GM12865 (cell line): ENCODE data around the gene LUC7L.
"Not testable (repeated sequence)": the region's sequence is repeated elsewhere in the genome, so short reads cannot be mapped to it uniquely, and the experiment has no call there.

Experiments
- DNase-seq: peaks from one replicate; pipeline ENCODE4 v3.0.0; 2010; ENCODE audit warnings: low read depth
- H3K4me3 ChIP-seq: 2 replicates; pipeline ENCODE4 v1.5.1; 2011; ENCODE audit warnings: mild to moderate bottlenecking, low read depth, low read length, control low read depth
- CTCF ChIP-seq: IDR thresholded peaks from 2 replicates; pipeline ENCODE4 v1.5.1; 2011; ENCODE audit warnings: low read length, control low read depth, low read depth, inconsistent platforms; ENCODE audit not compliant: insufficient read depth; ENCODE audit errors: missing control alignments

LUC7L gene

DNA sequence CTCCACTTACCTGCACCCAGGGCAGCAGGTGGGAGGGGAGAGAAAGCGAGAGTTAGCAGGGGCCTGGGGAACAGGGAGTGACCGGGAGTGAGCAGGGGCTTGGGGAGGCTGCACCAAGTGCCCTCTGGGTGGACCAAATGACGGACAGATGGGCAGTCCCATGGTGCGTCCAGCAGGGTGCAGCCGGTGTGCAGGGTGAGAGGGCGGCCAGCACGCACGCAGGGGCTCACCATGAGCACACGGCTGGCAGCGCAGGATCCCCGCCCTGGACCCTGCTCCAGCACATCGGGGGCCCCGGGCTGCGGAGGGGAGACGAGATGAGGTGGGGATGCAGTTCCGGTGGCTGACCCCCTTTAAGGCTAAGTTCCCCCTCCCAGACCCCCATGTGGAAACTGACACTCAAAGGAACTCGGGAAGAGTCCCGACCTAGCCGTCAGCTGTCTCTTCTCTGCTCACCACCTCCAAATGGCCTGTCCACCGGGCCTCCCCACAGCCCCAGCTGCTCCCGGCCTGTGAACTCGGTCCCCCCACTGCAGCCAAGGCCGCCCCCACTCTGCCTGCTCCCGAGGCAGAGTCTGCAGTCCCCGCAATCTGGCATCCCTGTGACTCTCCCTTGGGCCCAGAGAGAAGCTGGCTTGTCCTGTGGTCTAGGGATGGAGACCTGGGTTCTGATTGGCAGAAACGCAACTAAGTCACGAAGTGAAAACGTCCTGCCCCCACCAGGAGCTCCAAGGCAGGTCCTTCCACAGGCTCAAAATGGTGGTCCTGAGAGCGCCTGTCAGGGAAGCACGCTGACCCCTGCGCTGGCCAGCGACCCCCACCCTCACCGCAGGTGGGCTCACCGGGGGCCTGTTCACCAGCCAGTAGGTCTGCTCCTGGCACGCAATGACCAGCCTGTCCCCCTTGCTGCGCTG is 43.6 kb upstream of the LUC7L start:
- no peak overlapping the region for H3K4me3 ChIP-seq
- no peak for DNase-seq
- no peak for TF ChIP-seq CTCF

- no peak overlapping the region for H3K4me3 ChIP-seq
- DNase-seq, result no peak
- no peak for TF ChIP-seq CTCF
Observed at GRCh38 chr16:270381-271255, 41.4 kb upstream of the LUC7L start.

DNA sequence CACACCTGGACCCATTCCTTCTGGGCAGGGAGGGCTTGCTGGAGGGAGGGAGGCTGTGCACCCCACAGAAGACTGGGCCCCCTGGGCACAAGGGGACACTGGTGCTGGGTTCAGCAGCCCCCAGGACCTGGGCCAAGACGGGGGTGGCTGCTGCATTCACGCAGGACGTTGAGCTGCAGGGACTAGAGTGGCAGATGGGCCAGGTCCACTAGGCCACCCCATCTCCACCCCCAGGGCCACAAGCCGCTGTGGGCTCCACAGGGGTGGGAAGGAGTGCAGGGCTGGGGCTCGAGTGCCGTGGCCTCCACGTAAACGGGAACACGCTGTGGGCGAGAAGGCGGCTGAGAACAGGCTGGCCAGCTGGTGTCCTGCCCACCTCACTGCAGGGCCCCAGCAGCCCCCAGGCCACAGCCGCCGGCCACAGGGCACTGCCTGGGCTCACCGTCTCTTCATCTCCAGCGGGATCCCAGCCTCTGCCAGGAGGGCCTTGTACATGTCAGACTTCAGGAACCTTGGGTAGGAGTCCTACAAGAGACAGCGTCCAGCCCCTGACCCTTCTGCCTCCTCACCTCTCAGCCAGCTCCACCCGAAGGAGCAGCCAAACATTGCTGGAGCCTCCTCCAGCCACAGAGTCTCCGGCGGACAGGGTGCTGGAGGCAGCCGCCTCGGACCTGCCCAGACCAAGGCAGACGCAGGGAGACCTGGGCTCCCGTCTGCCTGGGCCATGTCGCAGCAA is 40.0 kb upstream of the LUC7L start:
- no peak for DNase-seq
- TF ChIP-seq CTCF, result no peak

DNA sequence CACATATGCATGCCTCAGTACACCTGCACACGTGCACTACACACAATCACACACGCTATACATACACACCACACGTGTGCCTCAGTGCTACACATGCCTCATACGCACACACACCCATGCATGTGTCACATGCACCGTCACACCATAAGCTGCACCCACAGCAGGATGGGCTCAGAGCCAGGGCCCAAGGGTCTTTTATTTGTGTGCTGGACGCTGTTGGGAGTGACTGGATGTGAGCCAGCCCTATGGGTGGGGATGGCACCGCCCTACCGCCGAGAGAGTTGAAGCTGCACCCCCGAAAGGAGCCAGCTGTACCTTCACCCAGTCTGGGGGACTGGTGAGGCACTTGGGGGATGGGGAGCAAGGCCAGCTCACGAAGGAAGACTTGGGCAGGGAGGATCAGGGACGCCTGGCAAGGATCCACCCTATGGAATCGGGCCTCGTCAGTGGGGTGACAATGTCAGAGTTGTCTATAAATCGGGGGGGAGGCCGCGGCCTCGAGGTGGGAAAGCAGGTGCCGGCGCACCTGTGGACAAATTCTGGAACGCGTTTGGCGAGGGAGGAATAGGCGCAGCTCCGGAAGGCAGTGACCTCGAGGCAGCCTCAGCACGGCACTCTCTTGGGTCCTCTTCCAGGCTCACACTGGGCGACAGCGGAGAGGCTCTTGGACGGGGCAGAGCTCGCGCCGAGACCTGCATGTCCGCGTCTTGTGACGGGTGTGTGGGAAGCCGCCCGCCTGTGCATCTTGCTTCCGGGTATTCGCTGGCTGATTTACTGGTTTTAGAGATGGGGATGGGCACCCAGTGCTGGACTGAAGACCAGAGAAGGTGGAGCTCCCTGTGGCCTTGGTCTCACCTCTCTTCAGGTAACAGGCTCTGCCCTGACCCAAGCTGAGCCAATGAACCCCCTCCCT is 39.1 kb upstream of the LUC7L start:
- no peak for DNase-seq
- TF ChIP-seq CTCF, result no peak
- no peak overlapping the region for H3K4me3 ChIP-seq

More for the DNA sequence above, 40.0 kb upstream of the LUC7L start:
- H3K4me3 ChIP-seq, result no peak overlapping the region

DNA sequence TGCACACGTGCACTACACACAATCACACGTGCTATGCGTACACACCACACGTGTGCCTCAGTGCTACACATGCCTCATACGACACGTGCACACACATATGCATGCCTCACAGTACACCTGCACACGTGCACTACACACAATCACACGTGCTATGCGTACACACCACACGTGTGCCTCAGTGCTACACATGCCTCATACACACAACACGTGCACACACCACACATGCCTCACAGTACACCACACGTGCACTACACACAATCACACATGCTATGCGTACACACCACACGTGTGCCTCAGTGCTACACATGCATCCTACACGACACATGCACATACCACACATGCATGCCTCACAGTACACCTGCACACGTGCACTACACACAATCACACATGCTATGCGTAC is 38.3 kb upstream of the LUC7L start:
- not testable (repeated sequence) for H3K4me3 ChIP-seq, DNase-seq

GRCh38 chr16:266258-267164 is 37.3 kb upstream of the LUC7L start:
- H3K4me3 ChIP-seq, result no peak overlapping the region
- no peak for TF ChIP-seq CTCF
- DNase-seq, result no peak
